GM10847 (cell line): ENCODE results near the gene MPPED1.

Experiments
- POLR2A ChIP-seq: IDR thresholded peaks from 2 replicates; pipeline ENCODE4 v1.6.1; 2011; ENCODE audit not compliant: insufficient read length; ENCODE audit errors: extremely low read depth

MPPED1 gene

DNA sequence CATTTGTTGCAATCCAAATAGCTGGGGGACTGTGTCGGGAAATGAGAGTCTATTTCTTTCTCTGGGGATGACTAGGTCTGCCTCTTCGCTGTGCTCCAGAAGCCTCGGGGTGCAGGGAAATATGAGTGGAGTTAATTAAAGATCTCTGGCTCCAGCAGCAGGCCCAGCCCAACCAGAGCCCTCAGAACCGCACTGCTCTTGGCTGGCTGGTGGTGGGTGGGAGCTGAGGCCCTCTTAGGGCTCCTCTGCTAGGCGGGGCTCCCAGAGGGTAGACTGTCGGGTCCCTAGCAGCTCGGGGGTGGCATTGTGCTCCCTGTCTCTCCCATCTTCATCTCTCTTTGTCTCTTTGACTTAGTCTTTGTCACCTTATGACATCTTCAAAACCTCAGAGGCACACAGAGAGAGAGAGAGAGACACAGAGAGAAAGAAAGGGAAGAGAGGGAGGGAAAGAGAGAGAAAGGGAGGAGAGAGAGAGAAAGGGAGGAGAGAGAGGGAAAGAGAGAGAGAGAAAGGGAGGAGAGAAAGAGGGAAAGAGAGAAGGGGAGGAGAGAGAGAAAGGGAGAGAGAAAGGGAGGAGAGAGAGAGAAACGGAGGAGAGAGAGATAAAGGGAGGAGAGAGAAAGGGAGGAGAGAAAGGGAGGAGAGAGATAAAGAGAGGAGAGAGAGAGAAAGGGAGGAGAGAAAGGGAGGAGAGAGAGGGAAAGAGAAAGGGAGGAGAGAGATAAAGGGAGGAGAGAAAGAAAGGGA lies 20.2 kb downstream of the MPPED1 start:
- TF ChIP-seq POLR2A = no peak

DNA sequence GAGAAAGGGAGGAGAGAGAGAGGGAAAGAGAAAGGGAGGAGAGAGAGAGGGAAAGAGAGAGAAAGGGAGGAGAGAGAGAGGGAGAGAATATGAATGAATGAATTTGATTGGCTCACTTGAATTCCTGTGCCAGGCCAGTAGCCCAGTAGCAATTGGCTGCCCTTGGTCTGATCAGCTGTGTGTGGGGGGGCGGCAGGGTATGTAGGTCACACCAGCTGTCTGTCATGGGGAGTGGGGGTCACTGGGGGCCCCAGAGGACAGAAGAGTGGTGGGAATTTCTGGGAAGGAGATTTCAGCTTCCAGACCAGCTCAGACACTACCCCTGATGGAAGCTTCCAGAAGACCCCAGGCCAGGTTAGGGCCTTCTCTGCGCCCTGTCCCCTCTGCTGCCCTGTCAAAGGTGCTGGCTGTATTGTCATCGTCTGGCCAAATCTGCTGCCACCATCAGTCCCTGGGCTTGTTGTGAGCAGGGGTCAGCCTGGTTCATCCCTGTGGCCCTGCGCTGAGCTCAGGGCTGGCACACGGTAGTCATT lies 21.1 kb downstream of the MPPED1 start:
- TF ChIP-seq POLR2A = no peak

- no peak for TF ChIP-seq POLR2A
Observed at GRCh38 chr22:43433451-43434274, 21.8 kb downstream of the MPPED1 start.

- TF ChIP-seq POLR2A = no peak
Observed at GRCh38 chr22:43434275-43434927, 22.6 kb downstream of the MPPED1 start.

- TF ChIP-seq POLR2A = no peak
Observed at GRCh38 chr22:43434928-43435311, 23.1 kb downstream of the MPPED1 start.

GRCh38 chr22:43435851-43436811 lies 24.3 kb downstream of the MPPED1 start:
- no peak for TF ChIP-seq POLR2A

GRCh38 chr22:43436868-43437267 lies 25.1 kb downstream of the MPPED1 start:
- no peak for TF ChIP-seq POLR2A

GRCh38 chr22:43437871-43438475 lies 26.2 kb downstream of the MPPED1 start:
- TF ChIP-seq POLR2A = no peak

- no peak for TF ChIP-seq POLR2A
Observed at GRCh38 chr22:43438666-43439347, 27.0 kb downstream of the MPPED1 start.

- TF ChIP-seq POLR2A = no peak
Observed at GRCh38 chr22:43439368-43440103, 27.7 kb downstream of the MPPED1 start.

- no peak for TF ChIP-seq POLR2A
Observed at GRCh38 chr22:43440104-43440387, 28.2 kb downstream of the MPPED1 start.

DNA sequence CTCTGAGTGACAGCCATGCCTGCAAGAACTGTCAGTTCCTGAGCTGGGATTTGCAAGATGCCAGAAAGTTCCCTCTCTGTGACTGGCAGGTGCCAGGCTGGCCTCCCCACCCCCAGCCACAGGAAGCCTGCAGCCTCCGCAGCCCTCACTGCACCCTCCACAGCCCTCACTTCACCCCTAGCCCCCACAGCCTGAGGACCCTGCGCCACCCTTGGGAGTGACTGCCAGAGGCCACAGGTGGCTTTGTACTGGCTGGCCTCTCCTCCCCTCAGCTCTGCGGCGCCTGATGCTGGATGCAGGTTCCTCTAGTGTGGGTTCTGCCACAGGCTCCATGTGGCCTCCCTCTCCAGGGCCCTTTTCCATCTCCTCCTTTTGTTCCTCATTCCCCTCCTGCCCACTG lies 28.7 kb downstream of the MPPED1 start:
- no peak for TF ChIP-seq POLR2A

GRCh38 chr22:43441216-43441615 lies 29.4 kb downstream of the MPPED1 start:
- TF ChIP-seq POLR2A = no peak
